Endothelial cell of umbilical vein (primary cell): ENCODE data around the gene FBLN2. TPM values are rescaled to one million over a fixed set of nuclear protein-coding genes. Genes with fewer than 3 reads are reported as not detected.

Source experiments
- BruUV-seq: library from RNA; stranded (reverse); fragments of 400-500 nt; replicated peaks from 2 replicates; lab custom pipeline; 2021; lab: Mats Ljungman, UMichigan
- CTCF ChIA-PET: fragments of 300-600, 350-600 bp; sonication (Branson Sonifier 250); formaldehyde crosslinking; loops from one replicate; lab custom pipeline; 2021; ENCODE audit warnings: antibody characterized with exemption, inconsistent platforms; lab: Charles Lee
- POLR2A ChIA-PET: fragments of 300-600, 350-600 bp; sonication (Branson Sonifier 250); formaldehyde crosslinking; loops from one replicate; lab custom pipeline; 2021; ENCODE audit warnings: antibody characterized with exemption, inconsistent platforms; lab: Charles Lee
- DNase-seq: peaks from one replicate; pipeline ENCODE4 v3.0.0-alpha.2; 2011; ENCODE audit warnings: low read depth, low spot score
- FAIRE-seq: peaks from 2 replicates; lab custom pipeline; 2011; peaks lifted over from hg19 to GRCh38; lab: Jason Lieb, UNC
- H2AFZ ChIP-seq: 2 replicates; pipeline ENCODE4 v1.6.0; 2012; ENCODE audit warnings: low read depth, low read length, control low read depth, inconsistent platforms
- H3K27ac ChIP-seq: 2 replicates; pipeline ENCODE4 v1.5.1; 2011; ENCODE audit warnings: low read depth, mild to moderate bottlenecking, control low read depth, low read length, moderate library complexity; ENCODE audit not compliant: insufficient read depth
- H3K27me3 ChIP-seq, 2 experiments: 2 replicates each; pipeline versions ENCODE4 v1.6.0 to v1.6.1; 2011; ENCODE audit warnings: low read length in 2 of 2, mixed read lengths in 1 of 2; ENCODE audit not compliant: control insufficient read depth in 2 of 2, insufficient read depth in 2 of 2
- H3K36me3 ChIP-seq, 2 experiments: 2 replicates in 1 of 2; 3 replicates in 1 of 2; pipeline ENCODE4 v1.5.1; 2011; ENCODE audit warnings: low read length in 2 of 2, mild to moderate bottlenecking in 1 of 2, moderate library complexity in 1 of 2; ENCODE audit not compliant: control insufficient read depth in 2 of 2, insufficient read depth in 2 of 2; ENCODE audit errors: extremely low read depth in 1 of 2
- H3K4me1 ChIP-seq: 3 replicates; pipeline ENCODE4 v1.5.1; 2011; ENCODE audit warnings: mild to moderate bottlenecking, low read length; ENCODE audit not compliant: control insufficient read depth, insufficient read depth; ENCODE audit errors: extremely low read depth
- H3K4me2 ChIP-seq: 2 replicates; pipeline ENCODE4 v1.6.1; 2011; ENCODE audit warnings: low read length, control low read depth, mixed read lengths; ENCODE audit not compliant: insufficient read depth
- H3K4me3 ChIP-seq, 3 experiments: fragments of 200-600 bp in 1 of 3; sonication (generic), shearing (Covaris generic) in 1 of 3; replicated peaks in 1 of 3; 2 replicates each; pipeline ENCODE4 v1.5.1; 2011 to 2016; ENCODE audit warnings: control low read depth in 3 of 3, low read length in 3 of 3, mild to moderate bottlenecking in 2 of 3, inconsistent platforms in 1 of 3, low read depth in 1 of 3, moderate library complexity in 1 of 3; ENCODE audit not compliant: insufficient read depth in 1 of 3
- H3K79me2 ChIP-seq: 2 replicates; pipeline ENCODE4 v1.6.0; 2012; ENCODE audit warnings: low read length, inconsistent platforms; ENCODE audit not compliant: control insufficient read depth, insufficient read depth
- H3K9ac ChIP-seq: replicated peaks from 2 replicates; pipeline ENCODE3; 2011; ENCODE audit warnings: low read length, control low read depth; ENCODE audit not compliant: insufficient read depth; ENCODE audit errors: extremely low read depth
- H3K9me1 ChIP-seq: replicated peaks from 3 replicates; pipeline ENCODE4 v1.6.0; 2011; ENCODE audit warnings: mild to moderate bottlenecking, low read length; ENCODE audit not compliant: control insufficient read depth, insufficient read depth; ENCODE audit errors: extremely low read depth
- H3K9me3 ChIP-seq: replicated peaks from 2 replicates; pipeline ENCODE4 v1.5.1; 2012; ENCODE audit warnings: low read length, inconsistent platforms; ENCODE audit not compliant: control insufficient read depth, insufficient read depth
- H4K20me1 ChIP-seq: replicated peaks from 2 replicates; pipeline ENCODE3; 2011; ENCODE audit warnings: mild to moderate bottlenecking, low read length; ENCODE audit not compliant: control insufficient read depth, insufficient read depth; ENCODE audit errors: extremely low read depth
- EZH2 ChIP-seq: IDR thresholded peaks from 2 replicates; pipeline ENCODE4 v1.6.1; 2012; ENCODE audit warnings: borderline replicate concordance, low read depth, mild to moderate bottlenecking, moderate library complexity, low read length, inconsistent platforms; ENCODE audit not compliant: severe bottlenecking
- FOS ChIP-seq: IDR thresholded peaks from 2 replicates; pipeline ENCODE4 v1.6.1; 2011; ENCODE audit warnings: mild to moderate bottlenecking, low read length, moderate library complexity, borderline replicate concordance; ENCODE audit not compliant: insufficient read depth
- GATA2 ChIP-seq: IDR thresholded peaks from 2 replicates; pipeline ENCODE4 v1.7.0; 2011; ENCODE audit warnings: low read depth, mild to moderate bottlenecking, moderate library complexity, mixed read lengths, low read length; ENCODE audit not compliant: insufficient read length, insufficient read depth
- JUN ChIP-seq: IDR thresholded peaks from 2 replicates; pipeline ENCODE4 v1.6.1; 2011; ENCODE audit warnings: borderline replicate concordance, low read depth; ENCODE audit not compliant: insufficient read length, insufficient read depth
- MYC ChIP-seq: IDR thresholded peaks from one replicate; pipeline ENCODE4 v1.6.1; 2011; ENCODE audit warnings: mild to moderate bottlenecking, low read depth, low read length
- POLR2A ChIP-seq: IDR thresholded peaks from 2 replicates; pipeline ENCODE4 v1.6.1; 2012; ENCODE audit warnings: low read depth, mild to moderate bottlenecking, control low read depth, low read length
- POLR2AphosphoS5 ChIP-seq: IDR thresholded peaks from 2 replicates; pipeline ENCODE4 v1.6.1; 2012; ENCODE audit warnings: low read depth, mild to moderate bottlenecking, control low read depth, low read length, moderate library complexity; ENCODE audit not compliant: insufficient read depth
- dilution Hi-C: fragments of 300-500 bp; cut with MboI; formaldehyde crosslinking; loops from one replicate; pipeline ENCODE4 v1.15.0; 2019; ENCODE audit warnings: low sequenced_read_pairs; ENCODE audit not compliant: extremely low pct_ligation_motif_present
- intact Hi-C: fragments of 100-400 bp; cut with micrococcal nuclease; formaldehyde crosslinking; loops from one replicate; pipeline ENCODE4 v1.10.0; 2022
- polyA plus RNA-seq, 4 experiments: library from polyadenylated mRNA; depleted of rRNA in 3 of 4; stranded (reverse) in 3 of 4; unstranded in 1 of 4; fragments of >200 nt; gene quantifications; 2 replicates each; pipeline versions ENCODE4 v1.2.1 to v1.2.3, GENCODE V29; 2011 to 2012; ENCODE audit warnings: missing spikeins in 1 of 4
- total RNA-seq: library from RNA; stranded (reverse); gene quantifications from 2 replicates; pipeline ENCODE4 v1.2.3, GENCODE V29; 2021
- TF ChIP-seq, protein P1 (sequence below), 2 donors: IDR thresholded peaks; 1 replicate in 1 of 2; 2 replicates in 1 of 2; pipeline ENCODE4 v1.5.1; 2011; ENCODE audit warnings: low read length in 2 of 2, mild to moderate bottlenecking in 2 of 2, moderate library complexity in 2 of 2, control low read depth in 1 of 2, inconsistent platforms in 1 of 2, low read depth in 1 of 2; ENCODE audit not compliant: insufficient read depth in 1 of 2; ENCODE audit errors: extremely low read depth in 1 of 2
- TF ChIP-seq, protein P2 (sequence below): IDR thresholded peaks from 2 replicates; pipeline ENCODE4 v1.6.1; 2011; ENCODE audit not compliant: insufficient read depth, insufficient read length

FBLN2 gene
- total and polyA plus RNA-seq, 2 donors (not counting 3 experiments of a cell fraction or from before 2014, with no cell fraction given) = 1.4 to 1.9 TPM

DNA sequence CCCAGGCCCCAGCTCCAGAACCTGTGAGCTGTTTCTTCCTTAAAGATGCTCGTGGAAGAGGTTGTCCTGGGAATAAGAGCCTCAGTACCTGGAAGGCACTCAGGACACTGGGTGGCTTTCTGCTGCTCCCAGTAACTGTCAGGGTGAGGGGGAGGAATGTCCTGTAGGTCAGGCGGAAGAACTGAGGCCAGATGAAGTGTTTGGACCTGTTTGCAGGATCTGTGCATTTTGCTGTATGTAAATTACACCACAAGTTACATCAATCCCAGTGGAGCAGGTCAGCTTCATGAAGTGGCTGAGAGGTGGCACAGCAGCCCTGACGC, 41.7 kb upstream of the FBLN2 start:
- CTCF ChIA-PET = interaction anchor here (1.2 to 3.0 kb wide), 4 partner anchors 9 to 150 kb away, joined by 4 to 27 read pairs (median 10); no protein-coding TSS in a partner anchor
- Histone ChIP-seq H3K4me1 (no peaks in the 10 kb centered on the region), H3K27ac (no peak overlapping the region), H3K9ac (no peak overlapping the region), H2AFZ (no peak overlapping the region), H3K79me2 (no peaks in the 10 kb centered on the region), H3K4me2 (no peak overlapping the region), H3K27me3 (no peaks in the 10 kb centered on the region), H3K36me3 (no peaks in the 10 kb centered on the region), H3K9me3 (no peaks in the 10 kb centered on the region), H3K4me3 (no peak overlapping the region), H3K9me1 (no peaks in the 10 kb centered on the region), H4K20me1 (no peaks in the 10 kb centered on the region)
- dilution Hi-C loops = no loop called here
- POLR2A ChIA-PET = no interaction called here
- DNase-seq (no peak), FAIRE-seq (no peak)
- no TSS peak for BruUV-seq
- no peak for TF ChIP-seq FOS
- TF ChIP-seq GATA2 = no peak
- TF ChIP-seq, protein P1, sequence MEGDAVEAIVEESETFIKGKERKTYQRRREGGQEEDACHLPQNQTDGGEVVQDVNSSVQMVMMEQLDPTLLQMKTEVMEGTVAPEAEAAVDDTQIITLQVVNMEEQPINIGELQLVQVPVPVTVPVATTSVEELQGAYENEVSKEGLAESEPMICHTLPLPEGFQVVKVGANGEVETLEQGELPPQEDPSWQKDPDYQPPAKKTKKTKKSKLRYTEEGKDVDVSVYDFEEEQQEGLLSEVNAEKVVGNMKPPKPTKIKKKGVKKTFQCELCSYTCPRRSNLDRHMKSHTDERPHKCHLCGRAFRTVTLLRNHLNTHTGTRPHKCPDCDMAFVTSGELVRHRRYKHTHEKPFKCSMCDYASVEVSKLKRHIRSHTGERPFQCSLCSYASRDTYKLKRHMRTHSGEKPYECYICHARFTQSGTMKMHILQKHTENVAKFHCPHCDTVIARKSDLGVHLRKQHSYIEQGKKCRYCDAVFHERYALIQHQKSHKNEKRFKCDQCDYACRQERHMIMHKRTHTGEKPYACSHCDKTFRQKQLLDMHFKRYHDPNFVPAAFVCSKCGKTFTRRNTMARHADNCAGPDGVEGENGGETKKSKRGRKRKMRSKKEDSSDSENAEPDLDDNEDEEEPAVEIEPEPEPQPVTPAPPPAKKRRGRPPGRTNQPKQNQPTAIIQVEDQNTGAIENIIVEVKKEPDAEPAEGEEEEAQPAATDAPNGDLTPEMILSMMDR (IDR thresholded peaks at IDR 0.05; ENCODE audit: extremely low read depth in 1 of 2, insufficient read depth in 1 of 2, low read depth in 1 of 2, low read length in 2 of 2) = no peak
- no peak for TF ChIP-seq MYC
- no peak for TF ChIP-seq POLR2A
- TF ChIP-seq, protein P2, sequence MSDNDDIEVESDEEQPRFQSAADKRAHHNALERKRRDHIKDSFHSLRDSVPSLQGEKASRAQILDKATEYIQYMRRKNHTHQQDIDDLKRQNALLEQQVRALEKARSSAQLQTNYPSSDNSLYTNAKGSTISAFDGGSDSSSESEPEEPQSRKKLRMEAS = no peak
- no peak for TF ChIP-seq JUN
- TF ChIP-seq POLR2AphosphoS5 = no peak
- TF ChIP-seq EZH2 = no peak
- intact Hi-C loops = no loop called here
